ENCODE results near the gene ADSL. TPM values are rescaled to one million over a fixed set of nuclear protein-coding genes. Genes with fewer than 3 reads are reported as not detected.

The ADSL gene
- total and polyA plus RNA-seq, 2 of the 8 experiments (the other 6 are each of a cell fraction or from before 2014, with no cell fraction given), result 197 to 218 TPM

DNA sequence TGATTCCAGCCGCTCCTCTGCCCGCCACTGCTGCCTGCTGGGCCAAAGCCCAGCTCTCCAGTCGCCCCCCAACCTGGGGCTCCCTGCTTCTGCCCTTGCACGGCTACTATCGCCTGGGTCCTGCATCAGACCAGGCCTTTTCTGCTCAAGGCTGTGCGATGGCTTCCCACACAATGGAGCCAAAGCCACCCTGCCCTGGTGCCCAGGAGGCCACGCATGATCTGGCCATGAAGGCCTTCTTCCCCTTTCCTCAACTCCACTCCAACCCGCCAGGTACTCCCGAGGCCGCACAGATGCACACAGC, 69.9 kb downstream of the ADSL start:
- Histone ChIP-seq H3K23ac (ENCODE audit: insufficient read length) (no peak overlapping the region), H3K79me1 (ENCODE audit: low read depth, low read length) (no peaks in the 10 kb centered on the region), H2BK5ac (ENCODE audit: low read depth, low read length) (no peak overlapping the region; the same call in 1 of the 2 replicates), H3K4me2 (ENCODE audit: insufficient read depth in 1 of 2, low read depth in 2 of 2, low read length in 2 of 2) (no peak overlapping the region), H2AFZ (ENCODE audit: low read length) (no peak overlapping the region), H3K79me2 (ENCODE audit: control insufficient read depth in 1 of 2, insufficient read depth in 2 of 2, low read length in 2 of 2) (no peaks in the 10 kb centered on the region), H2AK5ac (ENCODE audit: low read depth, low read length) (no peak overlapping the region), H2BK20ac (ENCODE audit: low read length) (no peak overlapping the region), H4K8ac (ENCODE audit: extremely low read depth, insufficient read depth, low read length) (no peak overlapping the region), H3K27ac (ENCODE audit: low read depth, low read length) (no peak overlapping the region), H3K9ac (replicated peaks in 1 of 4; ENCODE audit: extremely low read depth in 1 of 4, low read depth in 3 of 4, low read length in 3 of 4) (no peak overlapping the region), H3K4me1 (replicated peaks in 1 of 4; ENCODE audit: control insufficient read depth in 3 of 4, insufficient read depth in 4 of 4, low read length in 3 of 4) (no peaks in the 10 kb centered on the region; a peak in 1 of 7 replicates), H3K4me3 (ENCODE audit: extremely low read depth in 1 of 4, insufficient read depth in 2 of 4, low read depth in 3 of 4, low read length in 4 of 4) (no peak overlapping the region), H4K5ac (ENCODE audit: insufficient read length, low read depth, low read length) (no peak overlapping the region), H4K20me1 (replicated peaks in 1 of 2; ENCODE audit: control insufficient read depth in 1 of 2, insufficient read depth in 2 of 2, low read length in 2 of 2) (peaks cover 0 to 3% of the 10 kb centered on the region in 2 experiments), H3K56ac (replicated peaks; ENCODE audit: insufficient read length, low read depth, low read length) (no peak overlapping the region), H2BK15ac (ENCODE audit: low read length) (no peak overlapping the region), H2BK120ac (replicated peaks; ENCODE audit: low read depth, low read length) (no peak overlapping the region), H4K91ac (replicated peaks; ENCODE audit: insufficient read length, low read length) (no peak overlapping the region), H3K4ac (replicated peaks; ENCODE audit: insufficient read length, low read depth, low read length) (no peak overlapping the region), H3K14ac (ENCODE audit: insufficient read length) (no peak overlapping the region), H2BK12ac (ENCODE audit: low read depth, low read length) (no peak overlapping the region), H3K27me3 (replicated peaks in 1 of 4; ENCODE audit: control insufficient read depth in 3 of 4, extremely low read depth in 1 of 4, insufficient read depth in 3 of 4, low read length in 3 of 4) (no peaks in the 10 kb centered on the region), H3K36me3 (ENCODE audit: control insufficient read depth in 2 of 4, insufficient read depth in 4 of 4, low read length in 3 of 4) (peaks cover 10 to 26% (median 20%) of the 10 kb centered on the region in 4 experiments; a peak in 7 of 8 replicates), H3K18ac (ENCODE audit: extremely low read depth, low read length) (no peak overlapping the region), H3K23me2 (ENCODE audit: low read depth, low read length) (no peaks in the 10 kb centered on the region), H3K9me3 (ENCODE audit: insufficient read depth in 2 of 2, low read depth in 1 of 2, low read length in 1 of 2) (no peaks in the 10 kb centered on the region)
- ChIA-PET POLR2A (ENCODE audit: partially characterized antibody) (interaction anchor here (1.3 to 2.0 kb wide), 4 partner anchors 9 to 17 kb away, joined by 3 to 8 read pairs (median 6); no protein-coding TSS in a partner anchor), CTCF (ENCODE audit: partially characterized antibody) (interaction anchor here (1.0 to 2.1 kb wide), 3 partner anchors 12 to 21 kb away, joined by 3 to 9 read pairs (median 3); no protein-coding TSS in a partner anchor)
- no peak for TF ChIP-seq TCF12 (IDR thresholded peaks at IDR 0.05; ENCODE audit: low read depth, low read length)
- TF ChIP-seq GABPA (IDR thresholded peaks at IDR 0.05; ENCODE audit: borderline replicate concordance, insufficient read depth, low read length), result no peak
- TF ChIP-seq JUN (IDR thresholded peaks at IDR 0.05; ENCODE audit: low read depth, low read length), result no peak
- no peak for TF ChIP-seq EGR1 (IDR thresholded peaks at IDR 0.05; ENCODE audit: borderline replicate concordance, low read depth, low read length)
- no peak for TF ChIP-seq BRCA1 (IDR thresholded peaks at IDR 0.05; ENCODE audit: low read depth, low read length)
- no peak for TF ChIP-seq SAP30 (IDR thresholded peaks at IDR 0.05; ENCODE audit: insufficient read depth, insufficient replicate concordance, low read length)
- TF ChIP-seq POLR2AphosphoS5 (IDR thresholded peaks at IDR 0.05; ENCODE audit: low read depth, low read length), result no peak
- no peak for TF ChIP-seq NRF1 (IDR thresholded peaks at IDR 0.05; ENCODE audit: low read depth, low read length)
- no peak for TF ChIP-seq RAD21 (IDR thresholded peaks at IDR 0.05 in 1 of 2, conservative IDR thresholded peaks at IDR 0.05 in 1 of 2; ENCODE audit: low read depth in 2 of 2, low read length in 2 of 2)
- TF ChIP-seq, protein P1, sequence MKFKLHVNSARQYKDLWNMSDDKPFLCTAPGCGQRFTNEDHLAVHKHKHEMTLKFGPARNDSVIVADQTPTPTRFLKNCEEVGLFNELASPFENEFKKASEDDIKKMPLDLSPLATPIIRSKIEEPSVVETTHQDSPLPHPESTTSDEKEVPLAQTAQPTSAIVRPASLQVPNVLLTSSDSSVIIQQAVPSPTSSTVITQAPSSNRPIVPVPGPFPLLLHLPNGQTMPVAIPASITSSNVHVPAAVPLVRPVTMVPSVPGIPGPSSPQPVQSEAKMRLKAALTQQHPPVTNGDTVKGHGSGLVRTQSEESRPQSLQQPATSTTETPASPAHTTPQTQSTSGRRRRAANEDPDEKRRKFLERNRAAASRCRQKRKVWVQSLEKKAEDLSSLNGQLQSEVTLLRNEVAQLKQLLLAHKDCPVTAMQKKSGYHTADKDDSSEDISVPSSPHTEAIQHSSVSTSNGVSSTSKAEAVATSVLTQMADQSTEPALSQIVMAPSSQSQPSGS (IDR thresholded peaks at IDR 0.05; ENCODE audit: low read length), result no peak
- no peak for TF ChIP-seq BCL11A (IDR thresholded peaks at IDR 0.05; ENCODE audit: low read depth in 2 of 2, low read length in 2 of 2)
- WGBS, 2 experiments (ENCODE audit: extremely low coverage in 1 of 2, insufficient coverage in 1 of 2, insufficient read length in 1 of 2, insufficient replicate concordance in 2 of 2, low coverage in 1 of 2, low lambda C conversion rate in 2 of 2, missing lambda C conversion rate in 1 of 2), result 95% methylated on average over 10 of the region's 10 CpGs; no CpG with 5 or more reads in 1 of the 2 experiments
- no peak for FAIRE-seq
- no peak for DNase-seq (ENCODE audit: low read depth in 1 of 2, low spot score in 2 of 2)

Measured in H1 (cell line).